MG63 (cell line): ENCODE data around the gene MYBPHL. TPM values are rescaled to one million over a fixed set of nuclear protein-coding genes. Genes with fewer than 3 reads are reported as not detected.

Source experiments
- DNase-seq: peaks from one replicate; pipeline ENCODE4 v3.0.0-alpha.2; 2020
- H3K27me3 ChIP-seq: fragments of 250-450 bp; sonication (Bioruptor Pico); 2 replicates; pipeline ENCODE4 v1.5.1; 2020; ENCODE audit warnings: mild to moderate bottlenecking, moderate library complexity
- H3K36me3 ChIP-seq: fragments of 250-450 bp; sonication (Bioruptor Pico); 2 replicates; pipeline ENCODE4 v1.5.1; 2020; ENCODE audit warnings: mild to moderate bottlenecking, moderate library complexity
- H3K4me3 ChIP-seq: fragments of 250-450 bp; sonication (Bioruptor Pico); 2 replicates; pipeline ENCODE4 v1.5.1; 2020; ENCODE audit warnings: mild to moderate bottlenecking, moderate library complexity
- H3K9me3 ChIP-seq: fragments of 250-450 bp; sonication (Bioruptor Pico); 2 replicates; pipeline ENCODE4 v1.5.1; 2020; ENCODE audit warnings: mild to moderate bottlenecking, moderate library complexity
- total RNA-seq: library from RNA; depleted of rRNA; stranded (reverse); fragments of >200 nt; shearing (Covaris generic); gene quantifications from 2 replicates; pipeline ENCODE4 v1.2.3, GENCODE V29; 2014; ENCODE audit warnings: low replicate concordance

MYBPHL gene
- total RNA-seq, 1 experiment from 2014 or later, result not detected

DNA sequence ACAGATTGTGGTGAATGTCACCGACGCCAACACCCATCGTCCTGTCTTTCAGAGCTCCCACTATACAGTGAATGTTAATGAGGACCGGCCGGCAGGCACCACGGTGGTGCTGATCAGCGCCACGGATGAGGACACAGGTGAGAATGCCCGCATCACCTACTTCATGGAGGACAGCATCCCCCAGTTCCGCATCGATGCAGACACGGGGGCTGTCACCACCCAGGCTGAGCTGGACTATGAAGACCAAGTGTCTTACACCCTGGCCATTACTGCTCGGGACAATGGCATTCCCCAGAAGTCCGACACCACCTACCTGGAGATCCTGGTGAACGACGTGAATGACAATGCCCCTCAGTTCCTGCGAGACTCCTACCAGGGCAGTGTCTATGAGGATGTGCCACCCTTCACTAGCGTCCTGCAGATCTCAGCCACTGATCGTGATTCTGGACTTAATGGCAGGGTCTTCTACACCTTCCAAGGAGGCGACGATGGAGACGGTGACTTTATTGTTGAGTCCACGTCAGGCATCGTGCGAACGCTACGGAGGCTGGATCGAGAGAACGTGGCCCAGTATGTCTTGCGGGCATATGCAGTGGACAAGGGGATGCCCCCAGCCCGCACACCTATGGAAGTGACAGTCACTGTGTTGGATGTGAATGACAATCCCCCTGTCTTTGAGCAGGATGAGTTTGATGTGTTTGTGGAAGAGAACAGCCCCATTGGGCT, 54.5 kb downstream of the MYBPHL start:
- no peaks in the 10 kb centered on the region for H3K36me3 ChIP-seq
- peaks cover 11% of the 10 kb centered on the region for H3K27me3 ChIP-seq
- H3K9me3 ChIP-seq, result no peaks in the 10 kb centered on the region
- DNase-seq, result no peak
- H3K4me3 ChIP-seq, result no peak overlapping the region

DNA sequence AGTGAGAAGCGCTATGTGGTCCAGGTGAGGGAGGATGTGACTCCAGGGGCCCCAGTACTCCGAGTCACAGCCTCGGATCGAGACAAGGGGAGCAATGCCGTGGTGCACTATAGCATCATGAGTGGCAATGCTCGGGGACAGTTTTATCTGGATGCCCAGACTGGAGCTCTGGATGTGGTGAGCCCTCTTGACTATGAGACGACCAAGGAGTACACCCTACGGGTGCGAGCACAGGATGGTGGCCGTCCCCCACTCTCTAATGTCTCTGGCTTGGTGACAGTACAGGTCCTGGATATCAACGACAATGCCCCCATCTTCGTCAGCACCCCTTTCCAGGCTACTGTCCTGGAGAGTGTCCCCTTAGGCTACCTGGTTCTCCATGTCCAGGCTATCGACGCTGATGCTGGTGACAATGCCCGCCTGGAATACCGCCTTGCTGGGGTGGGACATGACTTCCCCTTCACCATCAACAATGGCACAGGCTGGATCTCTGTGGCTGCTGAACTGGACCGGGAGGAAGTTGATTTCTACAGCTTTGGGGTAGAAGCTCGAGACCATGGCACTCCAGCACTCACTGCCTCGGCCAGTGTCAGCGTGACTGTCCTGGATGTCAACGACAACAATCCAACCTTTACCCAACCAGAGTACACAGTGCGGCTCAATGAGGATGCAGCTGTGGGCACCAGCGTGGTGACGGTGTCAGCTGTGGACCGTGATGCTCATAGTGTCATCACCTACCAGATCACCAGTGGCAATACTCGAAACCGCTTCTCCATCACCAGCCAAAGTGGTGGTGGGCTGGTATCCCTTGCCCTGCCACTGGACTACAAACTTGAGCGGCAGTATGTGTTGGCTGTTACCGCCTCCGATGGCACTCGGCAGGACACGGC, 55.3 kb downstream of the MYBPHL start:
- Histone ChIP-seq H3K36me3 (no peaks in the 10 kb centered on the region), H3K4me3 (no peak overlapping the region), H3K27me3 (peaks cover 11% of the 10 kb centered on the region), H3K9me3 (no peaks in the 10 kb centered on the region)
- DNase-seq, result no peak

- Histone ChIP-seq H3K4me3 (no peak overlapping the region), H3K36me3 (no peaks in the 10 kb centered on the region)
- DNase-seq, result no peak
Observed at GRCh38 chr1:109250454-109251276, 56.1 kb downstream of the MYBPHL start.

DNA sequence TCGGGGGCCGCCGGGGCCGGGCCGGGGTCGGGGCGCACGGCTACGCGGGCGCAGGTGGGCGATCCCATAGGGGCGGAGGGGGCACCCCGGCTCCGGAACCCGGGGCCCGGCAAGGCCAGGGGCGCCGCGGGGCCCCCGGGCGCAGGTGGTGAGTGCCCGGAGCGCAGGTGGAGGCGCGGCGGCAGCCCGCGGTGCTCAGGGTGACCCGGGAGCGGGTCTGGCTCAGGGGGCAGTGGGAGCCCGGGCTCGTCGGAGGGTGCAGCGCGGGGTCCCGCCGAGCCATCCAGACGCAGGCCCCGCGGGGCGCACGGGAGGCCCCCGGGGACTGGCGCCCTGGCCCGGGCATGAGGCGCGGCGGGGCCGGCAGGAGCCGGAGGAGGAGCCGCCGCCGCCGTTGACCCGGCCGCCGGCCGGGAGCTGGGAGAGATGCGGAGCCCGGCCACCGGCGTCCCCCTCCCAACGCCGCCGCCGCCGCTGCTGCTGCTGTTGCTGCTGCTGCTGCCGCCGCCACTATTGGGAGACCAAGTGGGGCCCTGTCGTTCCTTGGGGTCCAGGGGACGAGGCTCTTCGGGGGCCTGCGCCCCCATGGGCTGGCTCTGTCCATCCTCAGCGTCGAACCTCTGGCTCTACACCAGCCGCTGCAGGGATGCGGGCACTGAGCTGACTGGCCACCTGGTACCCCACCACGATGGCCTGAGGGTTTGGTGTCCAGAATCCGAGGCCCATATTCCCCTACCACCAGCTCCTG, 57.0 kb downstream of the MYBPHL start:
- Histone ChIP-seq H3K27me3 (peaks cover 11% of the 10 kb centered on the region), H3K4me3 (peak overlapping the region; percentile 12; the same call in 1 of the 2 replicates), H3K9me3 (no peaks in the 10 kb centered on the region), H3K36me3 (no peaks in the 10 kb centered on the region)
- DNase-seq, result no peak

More at GRCh38 chr1:109250454-109251276, 56.1 kb downstream of the MYBPHL start:
- H3K27me3 ChIP-seq, result peaks cover 11% of the 10 kb centered on the region
- H3K9me3 ChIP-seq, result no peaks in the 10 kb centered on the region

GRCh38 chr1:109248797-109249629, 57.8 kb downstream of the MYBPHL start, which contains the start of gene CELSR2:
Gene CELSR2 (plus strand): TSS chr1:109249539. CDS start chr1:109250080, 541 bp downstream.
- Histone ChIP-seq H3K4me3 (peak within 1 kb of the TSS; percentile 32), H3K9me3 (no peaks in the 10 kb centered on the region), H3K36me3 (no peaks in the 10 kb centered on the region), H3K27me3 (peaks cover 11% of the 10 kb centered on the region)
- DNase-seq, result peak; percentile 77

DNA sequence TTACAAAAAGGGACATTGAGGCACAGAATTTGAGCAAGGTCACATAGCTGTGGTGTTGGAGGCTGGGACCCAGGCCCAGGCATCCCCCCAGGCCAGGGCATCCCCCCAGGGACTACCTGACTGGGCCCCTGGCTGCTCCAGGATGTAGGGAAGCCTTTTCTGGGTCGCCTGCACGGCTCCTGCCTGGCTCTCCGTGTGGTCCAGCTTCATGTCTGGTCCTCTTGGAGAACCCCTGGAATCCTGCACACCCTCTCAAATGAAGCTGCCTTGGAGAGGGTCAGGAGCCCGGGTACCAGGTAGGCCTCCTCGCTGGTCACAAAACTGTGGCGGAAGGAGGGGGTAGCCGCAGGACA, 58.4 kb downstream of the MYBPHL start:
- no peak for DNase-seq
- no peaks in the 10 kb centered on the region for H3K36me3 ChIP-seq
- H3K9me3 ChIP-seq, result no peaks in the 10 kb centered on the region
- H3K4me3 ChIP-seq, result no peak overlapping the region
- peaks cover 11% of the 10 kb centered on the region for H3K27me3 ChIP-seq

DNA sequence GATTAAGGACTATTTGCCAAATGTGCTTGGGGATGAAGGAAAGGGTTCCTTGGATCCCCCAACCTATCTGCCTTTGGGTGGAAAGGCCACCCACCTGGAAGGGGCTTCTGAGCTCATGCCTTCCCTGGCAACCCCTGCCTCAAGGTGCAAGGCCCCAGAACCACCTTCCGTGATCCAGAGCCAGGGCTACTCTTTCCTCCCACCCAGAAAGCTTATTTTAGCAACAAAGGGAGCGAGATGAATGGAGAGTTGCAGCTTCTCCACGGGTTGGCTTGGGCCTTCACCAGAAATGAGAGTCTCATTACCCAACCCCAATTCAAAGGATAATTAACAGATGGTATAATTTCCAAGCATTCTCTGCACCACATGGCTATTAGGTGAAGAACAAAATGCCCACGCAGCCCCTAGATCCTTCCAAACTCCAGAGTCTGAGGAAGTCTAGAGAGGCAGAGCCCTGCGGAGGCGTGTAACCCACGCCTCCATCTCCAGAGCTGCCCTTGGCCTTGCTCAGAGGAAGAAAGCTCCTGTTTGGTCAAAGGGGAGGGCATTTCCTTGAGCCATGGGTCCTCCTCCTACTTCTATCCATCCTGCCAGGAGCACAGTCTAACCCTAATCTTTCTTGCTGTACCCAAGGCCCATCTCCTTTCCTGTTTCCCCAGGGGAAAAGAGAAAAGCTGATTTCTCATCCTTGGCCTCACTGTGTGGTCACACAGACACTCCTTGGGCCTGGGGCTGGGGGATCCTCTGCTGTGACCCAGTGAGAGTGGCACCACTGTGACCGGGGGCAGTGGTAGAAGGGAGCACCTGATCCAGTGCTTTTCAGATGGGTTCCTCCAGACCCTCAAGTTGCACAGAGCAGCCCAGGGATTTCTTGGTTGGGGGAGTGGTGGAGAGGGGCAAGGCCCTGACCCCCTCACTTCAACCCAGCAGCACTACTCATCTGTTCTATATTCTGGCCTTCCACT, 59.1 kb downstream of the MYBPHL start:
- Histone ChIP-seq H3K9me3 (no peaks in the 10 kb centered on the region), H3K27me3 (peaks cover 11% of the 10 kb centered on the region), H3K36me3 (no peaks in the 10 kb centered on the region), H3K4me3 (no peak overlapping the region)
- DNase-seq, result no peak

GRCh38 chr1:109246141-109246551, 60.7 kb downstream of the MYBPHL start:
- Histone ChIP-seq H3K4me3 (no peak overlapping the region), H3K36me3 (no peaks in the 10 kb centered on the region), H3K27me3 (peaks cover 9% of the 10 kb centered on the region), H3K9me3 (no peaks in the 10 kb centered on the region)
- no peak for DNase-seq

DNA sequence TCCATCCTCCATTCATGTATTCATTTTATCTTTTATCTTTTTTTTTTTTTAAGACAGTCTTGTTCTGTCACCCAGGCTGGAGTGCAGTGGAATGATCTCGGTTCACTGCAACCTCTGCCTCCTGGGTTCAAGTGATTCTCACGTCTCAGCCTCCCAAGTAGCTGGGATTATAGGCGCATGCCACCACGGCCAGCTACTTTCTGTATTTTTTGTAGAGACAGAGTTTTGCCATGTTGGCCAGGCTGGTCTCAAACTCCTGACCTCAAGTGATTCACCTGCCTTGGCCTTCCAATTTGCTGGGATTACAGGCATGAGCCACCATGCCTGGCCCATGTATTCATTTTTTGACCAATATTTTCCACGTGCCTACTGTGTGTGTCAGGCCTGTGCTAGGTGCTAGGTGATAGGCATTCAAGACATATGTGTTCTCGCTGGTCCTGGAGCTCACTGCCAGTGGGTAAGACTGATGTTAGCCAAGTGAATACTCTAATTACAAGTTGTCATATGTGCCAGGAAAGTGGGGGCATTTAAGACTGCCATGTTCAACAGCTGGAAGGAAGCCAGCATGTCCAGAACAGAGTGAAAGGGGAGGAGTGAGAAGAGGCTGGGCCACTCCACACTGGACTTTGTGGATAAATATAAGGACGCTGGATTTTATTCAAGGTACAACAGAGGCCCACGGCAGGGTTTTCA, 62.8 kb downstream of the MYBPHL start:
- DNase-seq, result no peak
- H3K36me3 ChIP-seq, result peaks cover 13% of the 10 kb centered on the region

GRCh38 chr1:109243221-109243620, 63.6 kb downstream of the MYBPHL start:
- no peak for DNase-seq
- Histone ChIP-seq H3K27me3 (no peaks in the 10 kb centered on the region), H3K4me3 (no peak overlapping the region), H3K9me3 (no peaks in the 10 kb centered on the region), H3K36me3 (peaks cover 20% of the 10 kb centered on the region)

More for the DNA sequence above, 62.8 kb downstream of the MYBPHL start:
- Histone ChIP-seq H3K27me3 (no peaks in the 10 kb centered on the region; the same call in 1 of the 2 replicates), H3K9me3 (no peaks in the 10 kb centered on the region), H3K4me3 (no peak overlapping the region)

DNA sequence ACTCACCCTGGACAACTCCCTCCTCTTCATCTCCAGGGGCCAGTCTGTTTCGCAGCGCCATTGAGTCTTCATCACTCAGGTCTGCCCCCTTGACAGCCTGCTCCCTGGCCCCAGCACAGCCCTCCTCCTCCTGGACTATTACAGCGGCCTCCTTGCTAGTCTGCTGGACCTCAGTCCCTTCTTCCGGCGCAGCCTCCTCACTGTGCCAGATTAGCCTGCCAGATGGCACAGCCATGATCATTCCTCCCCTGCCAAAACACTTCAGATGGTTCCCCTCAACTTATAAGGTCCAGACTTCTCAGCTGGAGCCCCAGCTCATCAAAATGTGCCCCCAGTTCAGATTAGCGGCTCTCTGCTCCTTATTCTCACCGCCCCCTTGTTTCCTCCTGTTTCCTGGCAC, 64.4 kb downstream of the MYBPHL start:
- Histone ChIP-seq H3K36me3 (peaks cover 29% of the 10 kb centered on the region), H3K4me3 (no peak overlapping the region), H3K27me3 (no peaks in the 10 kb centered on the region), H3K9me3 (no peaks in the 10 kb centered on the region)
- peak; percentile 77 for DNase-seq
